ENCODE measurements around the gene CLASP2. TPM values are rescaled to one million over a fixed set of nuclear protein-coding genes. Genes with fewer than 3 reads are reported as not detected.
"Not testable (repeated sequence)": the region's sequence is repeated elsewhere in the genome, so short reads cannot be mapped to it uniquely, and the experiment has no call there.

Gene CLASP2
- total RNA-seq, 3 donors from 2014 or later (not counting 1 experiment from before 2014, with no cell fraction given) = 93.8 to 109 (median 99.3) TPM

DNA sequence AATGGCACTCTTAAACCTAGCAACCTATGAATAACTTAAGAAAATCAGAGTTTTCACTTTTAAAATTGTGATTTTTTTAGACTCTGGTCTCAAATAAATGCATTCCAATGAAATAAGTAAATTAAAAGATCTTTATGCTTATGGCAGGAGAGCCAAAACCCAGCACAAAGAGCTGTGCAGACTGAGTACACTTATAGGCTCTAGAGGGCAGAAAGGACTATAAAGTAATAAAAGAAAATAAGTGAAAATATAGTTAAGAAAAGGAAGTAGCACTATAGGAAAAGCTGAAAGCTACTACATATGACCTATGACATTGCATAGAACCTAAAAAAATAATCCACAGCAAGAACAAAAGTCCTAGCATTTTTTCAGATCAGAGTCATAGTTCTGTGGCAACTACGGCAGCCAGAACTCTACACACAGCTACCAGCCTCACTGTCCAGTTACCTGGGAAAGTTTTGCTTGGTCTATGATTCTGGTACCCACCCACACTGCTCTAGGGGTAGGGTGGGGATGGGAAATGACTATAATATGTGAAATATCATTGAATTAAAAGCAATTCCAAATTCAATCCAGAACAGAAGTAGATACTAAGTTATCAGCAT, 30.5 kb downstream of the CLASP2 start:
- no peaks in the 10 kb centered on the region for H3K27me3 ChIP-seq (ENCODE audit: control insufficient read depth, insufficient read depth, low read length)
- ATAC-seq (no peak), DNase-seq (no peak)
- 100% methylated on average over 1 of the region's 1 CpG for WGBS (ENCODE audit: insufficient coverage)
- no peak overlapping the region for H3K4me3 Mint-ChIP-seq
- no peak overlapping the region for H3K27ac ChIP-seq (ENCODE audit: low read length)
- H3K9me3 ChIP-seq (ENCODE audit: control insufficient read depth, insufficient read depth, low read length) = no peaks in the 10 kb centered on the region
- no peak overlapping the region for H3K27ac Mint-ChIP-seq
- H3K27me3 Mint-ChIP-seq (ENCODE audit: low read depth in 2 of 2) = no peaks in the 10 kb centered on the region
- no peaks in the 10 kb centered on the region for H3K36me3 Mint-ChIP-seq
- H3K4me1 Mint-ChIP-seq = no peaks in the 10 kb centered on the region
- no peaks in the 10 kb centered on the region for H3K4me1 ChIP-seq (ENCODE audit: control insufficient read depth, insufficient read depth, low read length)
- no peak overlapping the region for H3K4me3 ChIP-seq (ENCODE audit: low read length)
- no peaks in the 10 kb centered on the region for H3K9me3 Mint-ChIP-seq
- peaks cover 13% of the 10 kb centered on the region for H3K36me3 ChIP-seq (ENCODE audit: control insufficient read depth, insufficient read depth, low read length)
- TF ChIP-seq, protein P1, sequence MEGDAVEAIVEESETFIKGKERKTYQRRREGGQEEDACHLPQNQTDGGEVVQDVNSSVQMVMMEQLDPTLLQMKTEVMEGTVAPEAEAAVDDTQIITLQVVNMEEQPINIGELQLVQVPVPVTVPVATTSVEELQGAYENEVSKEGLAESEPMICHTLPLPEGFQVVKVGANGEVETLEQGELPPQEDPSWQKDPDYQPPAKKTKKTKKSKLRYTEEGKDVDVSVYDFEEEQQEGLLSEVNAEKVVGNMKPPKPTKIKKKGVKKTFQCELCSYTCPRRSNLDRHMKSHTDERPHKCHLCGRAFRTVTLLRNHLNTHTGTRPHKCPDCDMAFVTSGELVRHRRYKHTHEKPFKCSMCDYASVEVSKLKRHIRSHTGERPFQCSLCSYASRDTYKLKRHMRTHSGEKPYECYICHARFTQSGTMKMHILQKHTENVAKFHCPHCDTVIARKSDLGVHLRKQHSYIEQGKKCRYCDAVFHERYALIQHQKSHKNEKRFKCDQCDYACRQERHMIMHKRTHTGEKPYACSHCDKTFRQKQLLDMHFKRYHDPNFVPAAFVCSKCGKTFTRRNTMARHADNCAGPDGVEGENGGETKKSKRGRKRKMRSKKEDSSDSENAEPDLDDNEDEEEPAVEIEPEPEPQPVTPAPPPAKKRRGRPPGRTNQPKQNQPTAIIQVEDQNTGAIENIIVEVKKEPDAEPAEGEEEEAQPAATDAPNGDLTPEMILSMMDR (IDR thresholded peaks at IDR 0.05) = no peak
- intact Hi-C loops (cut with micrococcal nuclease) = no loop called here

DNA sequence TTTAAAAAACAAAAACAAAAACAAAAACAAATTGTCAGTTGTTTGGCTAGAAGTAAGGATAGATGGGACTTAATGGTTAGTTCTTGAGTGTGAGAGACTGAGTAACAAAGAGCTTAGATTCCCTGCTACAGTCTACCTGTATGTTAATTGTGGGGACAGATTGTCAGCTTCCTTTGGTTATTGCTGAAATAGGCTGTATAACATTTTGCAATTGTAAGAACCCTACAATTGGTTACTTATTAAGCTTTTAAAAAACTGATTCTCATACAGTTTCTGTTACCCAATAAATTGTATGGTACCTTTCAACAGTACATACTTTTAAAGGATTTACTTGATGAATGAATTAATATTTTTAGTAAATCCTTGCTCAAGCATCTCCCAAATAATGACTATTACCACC, 35.3 kb downstream of the CLASP2 start:
- no peak overlapping the region for H3K4me3 ChIP-seq (ENCODE audit: low read length)
- no peak overlapping the region for H3K27ac ChIP-seq (ENCODE audit: low read length)
- no peaks in the 10 kb centered on the region for H3K4me1 ChIP-seq (ENCODE audit: control insufficient read depth, insufficient read depth, low read length)
- Mint-ChIP-seq H3K36me3 (peaks cover 17% of the 10 kb centered on the region), H3K9me3 (no peaks in the 10 kb centered on the region), H3K4me3 (no peak overlapping the region), H3K27me3 (ENCODE audit: low read depth in 2 of 2) (no peaks in the 10 kb centered on the region), H3K27ac (no peak overlapping the region), H3K4me1 (no peaks in the 10 kb centered on the region)
- ATAC-seq (no peak), DNase-seq (no peak)
- H3K9me3 ChIP-seq (ENCODE audit: control insufficient read depth, insufficient read depth, low read length) = no peaks in the 10 kb centered on the region
- TF ChIP-seq, protein P1 (IDR thresholded peaks at IDR 0.05) = no peak
- H3K27me3 ChIP-seq (ENCODE audit: control insufficient read depth, insufficient read depth, low read length) = no peaks in the 10 kb centered on the region
- intact Hi-C loops (cut with micrococcal nuclease) = no loop called here
- H3K36me3 ChIP-seq (ENCODE audit: control insufficient read depth, insufficient read depth, low read length) = peaks cover 22% of the 10 kb centered on the region

- no peak overlapping the region for H3K4me3 Mint-ChIP-seq
- H3K36me3 Mint-ChIP-seq = peaks cover 17% of the 10 kb centered on the region
- H3K27ac Mint-ChIP-seq = no peak overlapping the region
- DNase-seq (no peak), ATAC-seq (no peak)
- no peaks in the 10 kb centered on the region for H3K27me3 ChIP-seq (ENCODE audit: control insufficient read depth, insufficient read depth, low read length)
- no peaks in the 10 kb centered on the region for H3K27me3 Mint-ChIP-seq (ENCODE audit: low read depth in 2 of 2)
- no peak overlapping the region for H3K27ac ChIP-seq (ENCODE audit: low read length)
- WGBS (ENCODE audit: insufficient coverage) = 69% methylated on average over 1 of the region's 1 CpG
- H3K9me3 Mint-ChIP-seq = no peaks in the 10 kb centered on the region
- intact Hi-C loops (cut with micrococcal nuclease) = no loop called here
- H3K4me1 Mint-ChIP-seq = no peaks in the 10 kb centered on the region
- no peaks in the 10 kb centered on the region for H3K4me1 ChIP-seq (ENCODE audit: control insufficient read depth, insufficient read depth, low read length)
- peaks cover 22% of the 10 kb centered on the region for H3K36me3 ChIP-seq (ENCODE audit: control insufficient read depth, insufficient read depth, low read length)
- TF ChIP-seq, protein P1 (IDR thresholded peaks at IDR 0.05) = no peak
- no peaks in the 10 kb centered on the region for H3K9me3 ChIP-seq (ENCODE audit: control insufficient read depth, insufficient read depth, low read length)
- H3K4me3 ChIP-seq (ENCODE audit: low read length) = no peak overlapping the region
Measured at GRCh38 chr3:33681667-33682066, 36.4 kb downstream of the CLASP2 start.

- peaks cover 0 to 6% of the 10 kb centered on the region in 2 donors for H3K4me1 Mint-ChIP-seq
- H3K27me3 Mint-ChIP-seq (ENCODE audit: low read depth in 2 of 2) = no peaks in the 10 kb centered on the region
- no peak overlapping the region for H3K4me3 ChIP-seq (ENCODE audit: low read length)
- H3K9me3 ChIP-seq (ENCODE audit: control insufficient read depth, insufficient read depth, low read length) = no peaks in the 10 kb centered on the region
- no peaks in the 10 kb centered on the region for H3K4me1 ChIP-seq (ENCODE audit: control insufficient read depth, insufficient read depth, low read length)
- no peak overlapping the region for H3K4me3 Mint-ChIP-seq
- 100% methylated on average over 1 of the region's 1 CpG for WGBS (ENCODE audit: insufficient coverage)
- no peak overlapping the region for H3K27ac Mint-ChIP-seq
- H3K36me3 ChIP-seq (ENCODE audit: control insufficient read depth, insufficient read depth, low read length) = peaks cover 16% of the 10 kb centered on the region
- H3K9me3 Mint-ChIP-seq = no peaks in the 10 kb centered on the region
- no peak for ATAC-seq
- no peak for DNase-seq
- peaks cover 17% of the 10 kb centered on the region for H3K36me3 Mint-ChIP-seq
- TF ChIP-seq, protein P1 (IDR thresholded peaks at IDR 0.05) = no peak
- no peak overlapping the region for H3K27ac ChIP-seq (ENCODE audit: low read length)
- intact Hi-C loops (cut with micrococcal nuclease) = no loop called here
- no peaks in the 10 kb centered on the region for H3K27me3 ChIP-seq (ENCODE audit: control insufficient read depth, insufficient read depth, low read length)
Measured at GRCh38 chr3:33678073-33678472, 40.0 kb downstream of the CLASP2 start.

DNA sequence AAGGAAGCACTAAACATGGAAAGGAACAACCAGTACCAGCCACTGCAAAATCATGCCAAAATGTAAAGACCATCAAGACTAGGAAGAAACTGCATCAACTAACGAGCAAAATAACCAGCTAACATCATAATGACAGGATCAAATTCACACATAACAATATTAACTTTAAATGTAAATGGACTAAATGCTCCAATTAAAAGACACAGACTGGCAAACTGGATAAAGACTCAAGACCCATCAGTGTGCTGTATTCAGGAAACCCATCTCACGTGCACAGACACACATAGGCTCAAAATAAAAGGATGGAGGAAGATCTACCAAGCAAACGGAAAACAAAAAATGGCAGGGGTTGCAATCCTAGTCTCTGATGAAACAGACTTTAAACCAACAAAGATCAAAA, 44.6 kb downstream of the CLASP2 start:
- DNase-seq; H3K9me3 ChIP-seq (ENCODE audit: control insufficient read depth, insufficient read depth, low read length); H3K9me3 Mint-ChIP-seq; H3K27ac ChIP-seq (ENCODE audit: low read length); H3K4me1 ChIP-seq (ENCODE audit: control insufficient read depth, insufficient read depth, low read length); H3K36me3 Mint-ChIP-seq; intact Hi-C loops (cut with micrococcal nuclease); H3K27me3 Mint-ChIP-seq (ENCODE audit: low read depth in 2 of 2); H3K36me3 ChIP-seq (ENCODE audit: control insufficient read depth, insufficient read depth, low read length); H3K27me3 ChIP-seq (ENCODE audit: control insufficient read depth, insufficient read depth, low read length); ATAC-seq; H3K4me1 Mint-ChIP-seq; H3K27ac Mint-ChIP-seq; H3K4me3 Mint-ChIP-seq; H3K4me3 ChIP-seq (ENCODE audit: low read length): not testable (repeated sequence)
- no CpG with 5 or more reads among the region's 3 CpGs for WGBS (ENCODE audit: insufficient coverage)
